ENCODE measurements around the gene NOS2.

GRCh38 chr17:27741361-27741861 is 58.9 kb downstream of the NOS2 start:
- no peak for TF ChIP-seq YY1 (IDR thresholded peaks at IDR 0.05; ENCODE audit: insufficient read depth, insufficient read length)
- no peak for TF ChIP-seq ZNF274 (IDR thresholded peaks at IDR 0.05; ENCODE audit: low read depth, low read length)
- no peak for TF ChIP-seq SUZ12 (IDR thresholded peaks at IDR 0.05; ENCODE audit: extremely low read depth, insufficient read depth, insufficient read length)
